PC-9 (cell line): ENCODE measurements around the gene FARS2. TPM values are rescaled to one million over a fixed set of nuclear protein-coding genes. Genes with fewer than 3 reads are reported as not detected.

ENCODE experiments used
- BruUV-seq: library from RNA; stranded (reverse); fragments of 400-500 nt; replicated peaks from 2 replicates; lab custom pipeline; 2021; lab: Mats Ljungman, UMichigan
- CTCF ChIA-PET: fragments of 300-600 bp; sonication (Branson Sonifier 250); formaldehyde crosslinking; loops from one replicate; lab custom pipeline; 2022; ENCODE audit warnings: antibody characterized with exemption; lab: Charles Lee
- POLR2A ChIA-PET: fragments of 300-600 bp; sonication (Branson Sonifier 250); formaldehyde crosslinking; loops from one replicate; lab custom pipeline; 2022; ENCODE audit warnings: antibody characterized with exemption; ENCODE audit not compliant: unreplicated experiment; lab: Charles Lee
- DNase-seq, 2 experiments: peaks; one replicate each; pipeline versions ENCODE4 v3.0.0 to v3.0.0-alpha.2; 2015 to 2022; ENCODE audit warnings: mixed read lengths in 1 of 2
- H2AFZ ChIP-seq: fragments of 200-600 bp; sonication (generic); 2 replicates; pipeline ENCODE4 v1.8.1; 2017; ENCODE audit warnings: antibody characterized with exemption
- H3F3A ChIP-seq: fragments of 200-600 bp; sonication (generic); 2 replicates; pipeline ENCODE4 v1.8.1; 2017; ENCODE audit warnings: antibody characterized with exemption, mild to moderate bottlenecking, low read depth; ENCODE audit not compliant: insufficient read depth
- H3K27ac ChIP-seq: fragments of 200-600 bp; sonication (generic); 2 replicates; pipeline ENCODE4 v1.6.1; 2016; ENCODE audit warnings: mixed run types
- H3K27me3 ChIP-seq: fragments of 200-600 bp; sonication (generic); 2 replicates; pipeline ENCODE4 v1.6.1; 2016; ENCODE audit warnings: low read depth, mixed run types; ENCODE audit not compliant: insufficient read depth
- H3K36me3 ChIP-seq: fragments of 200-600 bp; sonication (generic); 2 replicates; pipeline ENCODE4 v1.6.1; 2016; ENCODE audit warnings: low read depth, mixed run types
- H3K4me1 ChIP-seq: fragments of 200-600 bp; sonication (generic); replicated peaks from 2 replicates; pipeline ENCODE4 v1.6.1; 2016; ENCODE audit warnings: mixed run types; ENCODE audit not compliant: insufficient read depth
- H3K4me2 ChIP-seq: fragments of 200-600 bp; sonication (generic); 2 replicates; pipeline ENCODE4 v1.6.1; 2017; ENCODE audit warnings: mixed run types
- H3K4me3 ChIP-seq: fragments of 200-600 bp; sonication (generic); 2 replicates; pipeline ENCODE4 v1.6.1; 2016; ENCODE audit warnings: mixed run types
- H3K79me2 ChIP-seq: fragments of 200-600 bp; sonication (generic); 2 replicates; pipeline ENCODE4 v1.6.1; 2017; ENCODE audit warnings: low read depth, mixed run types
- H3K9me2 ChIP-seq: fragments of 200-600 bp; sonication (generic); 2 replicates; pipeline ENCODE4 v1.8.1; 2017; ENCODE audit warnings: mild to moderate bottlenecking; ENCODE audit not compliant: insufficient read depth
- H3K9me3 ChIP-seq: fragments of 200-600 bp; sonication (generic); 2 replicates; pipeline ENCODE4 v1.8.1; 2016; ENCODE audit warnings: low read depth; ENCODE audit not compliant: insufficient read depth
- H4K20me1 ChIP-seq: fragments of 200-600 bp; sonication (generic); 2 replicates; pipeline ENCODE4 v1.8.1; 2017; ENCODE audit not compliant: insufficient read depth
- EZH2 ChIP-seq: fragments of 200-600 bp; sonication (generic); IDR thresholded peaks from 2 replicates; pipeline ENCODE4 v1.8.0; 2017; ENCODE audit warnings: antibody characterized with exemption, low read depth
- intact Hi-C: fragments of 100-400 bp; cut with micrococcal nuclease; formaldehyde crosslinking; loops from one replicate; pipeline ENCODE4 v1.10.0; 2022; ENCODE audit not compliant: unreplicated experiment
- total RNA-seq: library from RNA; stranded (reverse); gene quantifications from 2 replicates; pipeline ENCODE4 v1.2.3, GENCODE V29; 2021
- TF ChIP-seq, protein P1 (sequence below): fragments of 200-600 bp; sonication (generic); conservative IDR thresholded peaks from 2 replicates; pipeline ENCODE4 v1.6.1; 2017; ENCODE audit warnings: mixed run types, antibody characterized with exemption, mild to moderate bottlenecking, moderate library complexity

FARS2 gene
- total RNA-seq, 1 experiment from 2014 or later = 26.7 TPM

GRCh38 chr6:5359417-5359816, 98.1 kb downstream of the FARS2 start:
- H3F3A ChIP-seq = no peaks in the 10 kb centered on the region
- DNase-seq = no peak
- no peaks in the 10 kb centered on the region for H4K20me1 ChIP-seq
- no peaks in the 10 kb centered on the region for H3K27me3 ChIP-seq
- no peak overlapping the region for H3K4me3 ChIP-seq
- H3K27ac ChIP-seq = no peak overlapping the region
- H3K4me2 ChIP-seq = no peak overlapping the region
- H2AFZ ChIP-seq = no peak overlapping the region
- H3K9me2 ChIP-seq = no peaks in the 10 kb centered on the region
- CTCF ChIA-PET = no interaction called here
- POLR2A ChIA-PET = no interaction called here
- no peaks in the 10 kb centered on the region for H3K9me3 ChIP-seq
- TF ChIP-seq EZH2 = no peak
- TF ChIP-seq, protein P1, sequence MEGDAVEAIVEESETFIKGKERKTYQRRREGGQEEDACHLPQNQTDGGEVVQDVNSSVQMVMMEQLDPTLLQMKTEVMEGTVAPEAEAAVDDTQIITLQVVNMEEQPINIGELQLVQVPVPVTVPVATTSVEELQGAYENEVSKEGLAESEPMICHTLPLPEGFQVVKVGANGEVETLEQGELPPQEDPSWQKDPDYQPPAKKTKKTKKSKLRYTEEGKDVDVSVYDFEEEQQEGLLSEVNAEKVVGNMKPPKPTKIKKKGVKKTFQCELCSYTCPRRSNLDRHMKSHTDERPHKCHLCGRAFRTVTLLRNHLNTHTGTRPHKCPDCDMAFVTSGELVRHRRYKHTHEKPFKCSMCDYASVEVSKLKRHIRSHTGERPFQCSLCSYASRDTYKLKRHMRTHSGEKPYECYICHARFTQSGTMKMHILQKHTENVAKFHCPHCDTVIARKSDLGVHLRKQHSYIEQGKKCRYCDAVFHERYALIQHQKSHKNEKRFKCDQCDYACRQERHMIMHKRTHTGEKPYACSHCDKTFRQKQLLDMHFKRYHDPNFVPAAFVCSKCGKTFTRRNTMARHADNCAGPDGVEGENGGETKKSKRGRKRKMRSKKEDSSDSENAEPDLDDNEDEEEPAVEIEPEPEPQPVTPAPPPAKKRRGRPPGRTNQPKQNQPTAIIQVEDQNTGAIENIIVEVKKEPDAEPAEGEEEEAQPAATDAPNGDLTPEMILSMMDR = no peak
- no TSS peak for BruUV-seq
- no peaks in the 10 kb centered on the region for H3K79me2 ChIP-seq
- H3K4me1 ChIP-seq = no peaks in the 10 kb centered on the region
- no peaks in the 10 kb centered on the region for H3K36me3 ChIP-seq
- intact Hi-C loops = no loop called here

DNA sequence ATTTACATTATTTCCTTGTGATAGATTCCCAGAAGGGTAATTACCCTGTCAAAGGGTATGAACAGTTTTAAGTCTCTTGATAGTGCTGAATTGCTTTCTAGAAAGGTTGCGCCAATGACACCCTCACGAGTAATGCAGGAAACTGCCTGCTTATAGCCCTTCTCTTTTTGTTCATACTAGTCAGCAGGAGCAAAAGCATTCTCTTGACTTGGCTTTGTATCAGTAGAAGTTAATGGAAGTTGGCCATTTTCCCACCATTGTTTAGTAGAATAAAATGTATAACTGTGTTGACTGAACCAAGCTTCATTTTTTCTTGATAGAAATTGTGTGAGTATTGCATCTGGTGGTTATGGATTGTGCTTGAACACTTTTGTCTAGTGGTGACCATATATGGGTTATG, 100.1 kb downstream of the FARS2 start:
- Histone ChIP-seq H3K27ac (no peak overlapping the region), H3K4me1 (no peaks in the 10 kb centered on the region), H3K36me3 (no peaks in the 10 kb centered on the region), H3K4me2 (no peak overlapping the region), H3F3A (no peaks in the 10 kb centered on the region), H3K79me2 (no peaks in the 10 kb centered on the region), H3K27me3 (no peaks in the 10 kb centered on the region), H3K9me3 (no peaks in the 10 kb centered on the region), H4K20me1 (no peaks in the 10 kb centered on the region), H3K4me3 (no peak overlapping the region), H3K9me2 (no peaks in the 10 kb centered on the region), H2AFZ (no peak overlapping the region)
- ChIA-PET POLR2A (no interaction called here), CTCF (no interaction called here)
- BruUV-seq = no TSS peak
- TF ChIP-seq EZH2 = no peak
- TF ChIP-seq, protein P1 = no peak
- DNase-seq = no peak
- intact Hi-C loops = no loop called here

DNA sequence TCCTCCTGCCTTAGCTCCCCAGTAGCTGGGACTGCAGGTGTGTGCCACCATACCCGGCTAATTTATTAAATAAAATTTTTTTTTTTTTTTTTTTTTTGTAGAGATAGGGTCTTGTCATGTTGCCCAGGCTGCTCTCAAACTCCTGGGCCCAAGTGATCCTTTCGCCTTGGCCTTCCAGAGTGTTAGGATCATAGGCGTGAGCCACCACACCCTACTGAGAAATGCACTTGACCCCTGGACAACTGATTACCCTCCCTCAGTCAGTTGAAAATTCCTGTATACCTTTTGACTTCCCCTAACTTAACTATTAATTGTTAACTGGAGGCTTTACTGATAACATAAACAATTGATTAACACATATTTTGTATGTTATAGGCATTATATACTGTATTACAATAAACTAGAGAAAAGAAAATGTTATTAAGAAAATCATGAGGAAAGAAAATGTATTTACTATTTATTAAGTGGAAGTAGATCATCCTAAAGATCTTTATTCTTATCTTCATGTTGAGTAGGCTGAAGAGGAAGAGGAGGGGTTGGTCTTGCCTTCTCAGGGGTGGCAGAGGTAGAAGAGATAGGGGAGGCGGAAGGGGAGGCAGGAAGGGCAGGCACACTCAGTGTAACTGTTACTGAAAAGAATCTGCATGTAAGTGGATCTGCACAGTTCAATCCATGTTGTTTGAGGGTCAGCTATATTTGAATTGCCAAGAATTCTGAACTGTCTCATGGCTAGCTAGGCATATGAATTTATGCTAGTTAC, 104.3 kb downstream of the FARS2 start:
- POLR2A ChIA-PET = no interaction called here
- no peaks in the 10 kb centered on the region for H3K36me3 ChIP-seq
- DNase-seq = no peak
- no TSS peak for BruUV-seq
- no peaks in the 10 kb centered on the region for H3K79me2 ChIP-seq
- CTCF ChIA-PET = interaction anchor here (0.6 kb wide), 1 partner anchor 11 kb away, joined by 4 read pairs; no protein-coding TSS in a partner anchor
- no peaks in the 10 kb centered on the region for H3F3A ChIP-seq
- TF ChIP-seq, protein P1 = no peak
- no peak for TF ChIP-seq EZH2
- no peak overlapping the region for H3K4me3 ChIP-seq
- H3K9me2 ChIP-seq = no peaks in the 10 kb centered on the region
- no peak overlapping the region for H2AFZ ChIP-seq
- H3K4me2 ChIP-seq = no peak overlapping the region
- no peaks in the 10 kb centered on the region for H3K9me3 ChIP-seq
- H3K4me1 ChIP-seq = no peaks in the 10 kb centered on the region
- intact Hi-C loops = no loop called here
- no peaks in the 10 kb centered on the region for H3K27me3 ChIP-seq
- no peak overlapping the region for H3K27ac ChIP-seq
- H4K20me1 ChIP-seq = no peaks in the 10 kb centered on the region
